GM23338 (cell line): ENCODE measurements around the gene UBLCP1. TPM values are rescaled to one million over a fixed set of nuclear protein-coding genes. Genes with fewer than 3 reads are reported as not detected.

ENCODE experiments used
- ATAC-seq: fragments of 200-7000 bp; cut with Tn5 transposase; 3 replicates; pipeline ENCODE4 v1.9.1; 2020
- DNase-seq: peaks from one replicate; pipeline ENCODE4 v3.0.0-alpha.2; 2015; ENCODE audit warnings: low spot score
- H2AFZ ChIP-seq: fragments of 200-600 bp; sonication (generic); 2 replicates; pipeline ENCODE4 v1.8.0; 2016; ENCODE audit warnings: antibody characterized with exemption, mild to moderate bottlenecking, moderate library complexity
- H3F3A ChIP-seq: fragments of 200-600 bp; sonication (generic); replicated peaks from 2 replicates; pipeline ENCODE4 v1.8.0; 2017; ENCODE audit warnings: antibody characterized with exemption, mixed run types, low read depth
- H3K27ac ChIP-seq: fragments of 200-600 bp; sonication (generic); 2 replicates; pipeline ENCODE4 v1.6.1; 2016; ENCODE audit warnings: low read depth
- H3K27me3 ChIP-seq: fragments of 200-600 bp; sonication (generic); 2 replicates; pipeline ENCODE4 v1.8.0; 2016; ENCODE audit warnings: mild to moderate bottlenecking, mixed run types, moderate library complexity; ENCODE audit not compliant: insufficient read depth
- H3K36me3 ChIP-seq: fragments of 200-600 bp; sonication (generic); 2 replicates; pipeline ENCODE4 v1.8.0; 2016; ENCODE audit warnings: mild to moderate bottlenecking; ENCODE audit not compliant: insufficient read depth
- H3K4me1 ChIP-seq: fragments of 200-600 bp; sonication (generic); 2 replicates; pipeline ENCODE4 v1.8.0; 2016; ENCODE audit warnings: mild to moderate bottlenecking, moderate library complexity; ENCODE audit not compliant: insufficient read depth
- H3K4me2 ChIP-seq: fragments of 200-600 bp; sonication (generic); 2 replicates; pipeline ENCODE4 v1.7.1; 2017; ENCODE audit warnings: mixed run types
- H3K4me3 ChIP-seq: fragments of 200-600 bp; sonication (generic); 2 replicates; pipeline ENCODE4 v1.6.1; 2016; ENCODE audit warnings: mixed run types
- H3K79me2 ChIP-seq: fragments of 200-600 bp; sonication (generic); replicated peaks from 2 replicates; pipeline ENCODE4 v1.8.0; 2017; ENCODE audit warnings: mild to moderate bottlenecking; ENCODE audit not compliant: insufficient read depth
- H3K9me2 ChIP-seq: fragments of 200-600 bp; sonication (generic); 2 replicates; pipeline ENCODE4 v1.8.0; 2017; ENCODE audit not compliant: insufficient read depth
- H4K20me1 ChIP-seq: fragments of 200-600 bp; sonication (generic); replicated peaks from 2 replicates; pipeline ENCODE4 v1.8.0; 2017; ENCODE audit warnings: mild to moderate bottlenecking; ENCODE audit not compliant: insufficient read depth
- H3K27ac Mint-ChIP-seq: 2 replicates; pipeline ENCODE4 v1.8.0; 2020; ENCODE audit warnings: inconsistent platforms, mild to moderate bottlenecking, moderate library complexity, mixed read lengths
- H3K27me3 Mint-ChIP-seq: 3 replicates; pipeline ENCODE4 v1.8.0; 2022; ENCODE audit warnings: low read depth, mild to moderate bottlenecking, moderate library complexity, mixed read lengths, inconsistent platforms; ENCODE audit not compliant: insufficient read depth, poor library complexity
- H3K36me3 Mint-ChIP-seq: 3 replicates; pipeline ENCODE4 v1.8.0; 2021; ENCODE audit warnings: low read depth, mild to moderate bottlenecking, inconsistent platforms, moderate library complexity, mixed read lengths
- H3K4me1 Mint-ChIP-seq: 3 replicates; pipeline ENCODE4 v1.8.0; 2020; ENCODE audit warnings: mild to moderate bottlenecking, inconsistent platforms, mixed read lengths
- H3K4me3 Mint-ChIP-seq: 3 replicates; pipeline ENCODE4 v1.8.0; 2021; ENCODE audit warnings: moderate library complexity, mild to moderate bottlenecking, inconsistent platforms, mixed read lengths
- H3K9me3 Mint-ChIP-seq: 3 replicates; pipeline ENCODE4 v1.8.0; 2020; ENCODE audit warnings: moderate library complexity, mild to moderate bottlenecking, inconsistent platforms, mixed read lengths
- polyA plus RNA-seq: library from polyadenylated mRNA; unstranded; fragments of >200 nt; fragmentation: Nextera tagmentation; extraction: Ambion mirVana; gene quantifications from 2 replicates; pipeline ENCODE4 v1.2.1, GENCODE V29; 2016
- total RNA-seq: library from RNA; depleted of rRNA; stranded (reverse); fragments of >200 nt; shearing (Covaris generic); gene quantifications from 2 replicates; pipeline ENCODE4 v1.2.3, GENCODE V29; 2014
- TF ChIP-seq, protein P1 (sequence below): IDR thresholded peaks from one replicate; pipeline ENCODE4 v1.6.1; 2018; ENCODE audit warnings: antibody characterized with exemption; ENCODE audit not compliant: unreplicated experiment
- TF ChIP-seq, protein P2 (sequence below): fragments of 250-450 bp; sonication (Bioruptor Pico); IDR thresholded peaks from 2 replicates; pipeline ENCODE4 v1.5.0; 2020; ENCODE audit warnings: mild to moderate bottlenecking, moderate library complexity

UBLCP1 gene
- total and polyA plus RNA-seq, 2 experiments from 2014 or later = 45.0 to 56.1 TPM

DNA sequence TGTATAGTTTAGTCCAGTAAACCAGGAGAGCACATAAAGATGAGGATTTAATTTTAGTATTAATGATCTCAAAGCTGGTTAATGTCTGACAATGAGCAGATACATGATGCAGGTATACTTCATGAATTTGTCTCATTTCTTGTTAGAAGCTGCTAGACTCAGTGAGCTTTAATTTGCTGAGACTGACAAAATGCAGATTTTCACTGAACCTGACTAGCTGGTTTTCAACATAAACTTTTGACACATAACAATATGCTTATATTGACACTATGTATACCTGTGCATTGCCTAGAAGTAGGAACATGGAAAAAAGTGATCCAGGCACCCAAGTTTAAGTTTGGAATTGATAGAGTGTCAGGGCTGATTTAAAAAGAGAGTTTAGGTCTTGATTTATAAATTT is 10.8 kb downstream of the UBLCP1 start:
- H3K27ac Mint-ChIP-seq = no peak overlapping the region
- TF ChIP-seq, protein P1, sequence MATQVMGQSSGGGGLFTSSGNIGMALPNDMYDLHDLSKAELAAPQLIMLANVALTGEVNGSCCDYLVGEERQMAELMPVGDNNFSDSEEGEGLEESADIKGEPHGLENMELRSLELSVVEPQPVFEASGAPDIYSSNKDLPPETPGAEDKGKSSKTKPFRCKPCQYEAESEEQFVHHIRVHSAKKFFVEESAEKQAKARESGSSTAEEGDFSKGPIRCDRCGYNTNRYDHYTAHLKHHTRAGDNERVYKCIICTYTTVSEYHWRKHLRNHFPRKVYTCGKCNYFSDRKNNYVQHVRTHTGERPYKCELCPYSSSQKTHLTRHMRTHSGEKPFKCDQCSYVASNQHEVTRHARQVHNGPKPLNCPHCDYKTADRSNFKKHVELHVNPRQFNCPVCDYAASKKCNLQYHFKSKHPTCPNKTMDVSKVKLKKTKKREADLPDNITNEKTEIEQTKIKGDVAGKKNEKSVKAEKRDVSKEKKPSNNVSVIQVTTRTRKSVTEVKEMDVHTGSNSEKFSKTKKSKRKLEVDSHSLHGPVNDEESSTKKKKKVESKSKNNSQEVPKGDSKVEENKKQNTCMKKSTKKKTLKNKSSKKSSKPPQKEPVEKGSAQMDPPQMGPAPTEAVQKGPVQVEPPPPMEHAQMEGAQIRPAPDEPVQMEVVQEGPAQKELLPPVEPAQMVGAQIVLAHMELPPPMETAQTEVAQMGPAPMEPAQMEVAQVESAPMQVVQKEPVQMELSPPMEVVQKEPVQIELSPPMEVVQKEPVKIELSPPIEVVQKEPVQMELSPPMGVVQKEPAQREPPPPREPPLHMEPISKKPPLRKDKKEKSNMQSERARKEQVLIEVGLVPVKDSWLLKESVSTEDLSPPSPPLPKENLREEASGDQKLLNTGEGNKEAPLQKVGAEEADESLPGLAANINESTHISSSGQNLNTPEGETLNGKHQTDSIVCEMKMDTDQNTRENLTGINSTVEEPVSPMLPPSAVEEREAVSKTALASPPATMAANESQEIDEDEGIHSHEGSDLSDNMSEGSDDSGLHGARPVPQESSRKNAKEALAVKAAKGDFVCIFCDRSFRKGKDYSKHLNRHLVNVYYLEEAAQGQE = no peak
- TF ChIP-seq, protein P2, sequence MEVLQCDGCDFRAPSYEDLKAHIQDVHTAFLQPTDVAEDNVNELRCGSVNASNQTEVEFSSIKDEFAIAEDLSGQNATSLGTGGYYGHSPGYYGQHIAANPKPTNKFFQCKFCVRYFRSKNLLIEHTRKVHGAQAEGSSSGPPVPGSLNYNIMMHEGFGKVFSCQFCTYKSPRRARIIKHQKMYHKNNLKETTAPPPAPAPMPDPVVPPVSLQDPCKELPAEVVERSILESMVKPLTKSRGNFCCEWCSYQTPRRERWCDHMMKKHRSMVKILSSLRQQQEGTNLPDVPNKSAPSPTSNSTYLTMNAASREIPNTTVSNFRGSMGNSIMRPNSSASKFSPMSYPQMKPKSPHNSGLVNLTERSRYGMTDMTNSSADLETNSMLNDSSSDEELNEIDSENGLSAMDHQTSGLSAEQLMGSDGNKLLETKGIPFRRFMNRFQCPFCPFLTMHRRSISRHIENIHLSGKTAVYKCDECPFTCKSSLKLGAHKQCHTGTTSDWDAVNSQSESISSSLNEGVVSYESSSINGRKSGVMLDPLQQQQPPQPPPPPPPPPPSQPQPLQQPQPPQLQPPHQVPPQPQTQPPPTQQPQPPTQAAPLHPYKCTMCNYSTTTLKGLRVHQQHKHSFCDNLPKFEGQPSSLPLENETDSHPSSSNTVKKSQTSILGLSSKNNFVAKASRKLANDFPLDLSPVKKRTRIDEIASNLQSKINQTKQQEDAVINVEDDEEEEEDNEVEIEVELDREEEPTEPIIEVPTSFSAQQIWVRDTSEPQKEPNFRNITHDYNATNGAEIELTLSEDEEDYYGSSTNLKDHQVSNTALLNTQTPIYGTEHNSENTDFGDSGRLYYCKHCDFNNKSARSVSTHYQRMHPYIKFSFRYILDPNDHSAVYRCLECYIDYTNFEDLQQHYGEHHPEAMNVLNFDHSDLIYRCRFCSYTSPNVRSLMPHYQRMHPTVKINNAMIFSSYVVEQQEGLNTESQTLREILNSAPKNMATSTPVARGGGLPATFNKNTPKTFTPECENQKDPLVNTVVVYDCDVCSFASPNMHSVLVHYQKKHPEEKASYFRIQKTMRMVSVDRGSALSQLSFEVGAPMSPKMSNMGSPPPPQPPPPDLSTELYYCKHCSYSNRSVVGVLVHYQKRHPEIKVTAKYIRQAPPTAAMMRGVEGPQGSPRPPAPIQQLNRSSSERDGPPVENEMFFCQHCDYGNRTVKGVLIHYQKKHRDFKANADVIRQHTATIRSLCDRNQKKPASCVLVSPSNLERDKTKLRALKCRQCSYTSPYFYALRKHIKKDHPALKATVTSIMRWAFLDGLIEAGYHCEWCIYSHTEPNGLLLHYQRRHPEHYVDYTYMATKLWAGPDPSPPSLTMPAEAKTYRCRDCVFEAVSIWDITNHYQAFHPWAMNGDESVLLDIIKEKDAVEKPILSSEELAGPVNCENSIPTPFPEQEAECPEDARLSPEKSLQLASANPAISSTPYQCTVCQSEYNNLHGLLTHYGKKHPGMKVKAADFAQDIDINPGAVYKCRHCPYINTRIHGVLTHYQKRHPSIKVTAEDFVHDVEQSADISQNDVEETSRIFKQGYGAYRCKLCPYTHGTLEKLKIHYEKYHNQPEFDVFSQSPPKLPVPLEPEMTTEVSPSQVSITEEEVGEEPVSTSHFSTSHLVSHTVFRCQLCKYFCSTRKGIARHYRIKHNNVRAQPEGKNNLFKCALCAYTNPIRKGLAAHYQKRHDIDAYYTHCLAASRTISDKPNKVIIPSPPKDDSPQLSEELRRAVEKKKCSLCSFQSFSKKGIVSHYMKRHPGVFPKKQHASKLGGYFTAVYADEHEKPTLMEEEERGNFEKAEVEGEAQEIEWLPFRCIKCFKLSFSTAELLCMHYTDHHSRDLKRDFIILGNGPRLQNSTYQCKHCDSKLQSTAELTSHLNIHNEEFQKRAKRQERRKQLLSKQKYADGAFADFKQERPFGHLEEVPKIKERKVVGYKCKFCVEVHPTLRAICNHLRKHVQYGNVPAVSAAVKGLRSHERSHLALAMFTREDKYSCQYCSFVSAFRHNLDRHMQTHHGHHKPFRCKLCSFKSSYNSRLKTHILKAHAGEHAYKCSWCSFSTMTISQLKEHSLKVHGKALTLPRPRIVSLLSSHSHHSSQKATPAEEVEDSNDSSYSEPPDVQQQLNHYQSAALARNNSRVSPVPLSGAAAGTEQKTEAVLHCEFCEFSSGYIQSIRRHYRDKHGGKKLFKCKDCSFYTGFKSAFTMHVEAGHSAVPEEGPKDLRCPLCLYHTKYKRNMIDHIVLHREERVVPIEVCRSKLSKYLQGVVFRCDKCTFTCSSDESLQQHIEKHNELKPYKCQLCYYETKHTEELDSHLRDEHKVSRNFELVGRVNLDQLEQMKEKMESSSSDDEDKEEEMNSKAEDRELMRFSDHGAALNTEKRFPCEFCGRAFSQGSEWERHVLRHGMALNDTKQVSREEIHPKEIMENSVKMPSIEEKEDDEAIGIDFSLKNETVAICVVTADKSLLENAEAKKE = no peak
- no peak for DNase-seq
- H3K4me1 Mint-ChIP-seq = no peaks in the 10 kb centered on the region; the same call in 2 of the 3 replicates
- Histone ChIP-seq H3K9me2 (no peaks in the 10 kb centered on the region), H3K27ac (no peak overlapping the region), H2AFZ (no peak overlapping the region), H3K79me2 (no peaks in the 10 kb centered on the region), H3K4me1 (no peaks in the 10 kb centered on the region; the same call in 1 of the 2 replicates), H3K36me3 (peaks cover 13% of the 10 kb centered on the region; the same call in 1 of the 2 replicates), H4K20me1 (no peaks in the 10 kb centered on the region), H3K27me3 (no peaks in the 10 kb centered on the region), H3F3A (no peaks in the 10 kb centered on the region), H3K4me2 (no peak overlapping the region), H3K4me3 (no peak overlapping the region)
- H3K4me3 Mint-ChIP-seq = no peak overlapping the region
- H3K36me3 Mint-ChIP-seq = peaks cover 58% of the 10 kb centered on the region; the same call in 2 of the 3 replicates
- no peak for ATAC-seq
- no peaks in the 10 kb centered on the region for H3K27me3 Mint-ChIP-seq
- no peaks in the 10 kb centered on the region for H3K9me3 Mint-ChIP-seq
